A549 (cell line): ENCODE data around the gene LMF1. TPM values are rescaled to one million over a fixed set of nuclear protein-coding genes. Genes with fewer than 3 reads are reported as not detected.

Experiments
- ATAC-seq, 2 experiments: fragments of 200-7000 bp in 1 of 2; fragments of >200 bp in 1 of 2; cut with Nextera tagmentation in 1 of 2; cut with Tn5 transposase in 1 of 2; 3 replicates each; pipeline versions ENCODE4 v1.8.0 to v1.9.1; 2018 to 2020; ENCODE audit warnings: mild to moderate bottlenecking in 1 of 2, moderate library complexity in 1 of 2
- CTCF ChIA-PET: fragments of 300-600 bp; sonication (Branson Sonifier 250); formaldehyde crosslinking; extraction: SDS; loops from one replicate; lab custom pipeline; 2021; ENCODE audit warnings: antibody characterized with exemption, inconsistent platforms; lab: Yijun Ruan, JAX
- POLR2A ChIA-PET: fragments of 350-600 bp; formaldehyde crosslinking; extraction: SDS; loops from one replicate; lab custom pipeline; 2021; ENCODE audit warnings: antibody characterized with exemption, inconsistent platforms; lab: Yijun Ruan, JAX
- DNase-seq, 2 experiments: peaks; one replicate each; pipeline versions ENCODE4 v3.0.0 to v3.0.0-alpha.2; 2011 to 2016; ENCODE audit warnings: low read depth in 1 of 2, low spot score in 1 of 2
- FAIRE-seq: peaks from 2 replicates; lab custom pipeline; 2011; peaks lifted over from hg19 to GRCh38; lab: Jason Lieb, UNC
- H3K27ac ChIP-seq, 2 experiments: fragments of >200 bp; sonication (Bioruptor Twin); formaldehyde crosslinking; 3 replicates each; pipeline ENCODE4 v1.5.1; 2016 to 2017
- H3K4me1 ChIP-seq: fragments of >200 bp; sonication (Bioruptor Twin); formaldehyde crosslinking; 3 replicates; pipeline ENCODE4 v1.6.1; 2016
- H3K4me2 ChIP-seq: fragments of >200 bp; sonication (Bioruptor Twin); formaldehyde crosslinking; 3 replicates; pipeline ENCODE4 v1.6.1; 2016
- H3K4me3 ChIP-seq: fragments of >200 bp; sonication (Bioruptor Twin); formaldehyde crosslinking; 3 replicates; pipeline ENCODE4 v1.5.1; 2016
- H3K9me3 ChIP-seq: fragments of >200 bp; sonication (Bioruptor Twin); formaldehyde crosslinking; 3 replicates; pipeline ENCODE4 v1.6.1; 2016
- BHLHE40 ChIP-seq: IDR thresholded peaks from 2 replicates; pipeline ENCODE4 v1.6.1; 2012; ENCODE audit warnings: low read depth, low read length, inconsistent platforms
- EHF ChIP-seq: fragments of 250-450 bp; sonication (Bioruptor Pico); IDR thresholded peaks from 2 replicates; pipeline ENCODE4 v1.5.0; 2020; ENCODE audit warnings: mild to moderate bottlenecking
- EHMT2 ChIP-seq: fragments of 200-600 bp; sonication (generic); IDR thresholded peaks from 2 replicates; pipeline ENCODE4 v1.6.1; 2016; ENCODE audit warnings: antibody characterized with exemption, low read depth, mild to moderate bottlenecking, moderate library complexity
- FOSB ChIP-seq: fragments of 250-450 bp; sonication (Bioruptor Pico); IDR thresholded peaks from 2 replicates; pipeline ENCODE4 v1.5.0; 2020; ENCODE audit warnings: mild to moderate bottlenecking, moderate library complexity
- HEYL ChIP-seq: fragments of 250-450 bp; sonication (Bioruptor Pico); IDR thresholded peaks from 2 replicates; pipeline ENCODE4 v1.8.0; 2021; ENCODE audit warnings: mild to moderate bottlenecking, moderate library complexity
- JUN ChIP-seq, 2 experiments: fragments of >200 bp; sonication (Bioruptor Twin); formaldehyde crosslinking; IDR thresholded peaks; 2 replicates in 1 of 2; 3 replicates in 1 of 2; pipeline ENCODE4 v1.6.1; 2016 to 2017
- KDM1A ChIP-seq: fragments of 200-600 bp; sonication (generic); IDR thresholded peaks from 2 replicates; pipeline ENCODE4 v1.6.1; 2016; ENCODE audit warnings: low read depth, mild to moderate bottlenecking
- NFE2L2 ChIP-seq: fragments of 150-350 bp; conservative IDR thresholded peaks from 2 replicates; pipeline ENCODE4 v1.6.1; 2014; ENCODE audit warnings: low read length
- POLR2AphosphoS2 ChIP-seq: conservative IDR thresholded peaks from 2 replicates; pipeline ENCODE4 v1.6.1; 2012; ENCODE audit warnings: low read length, improper control_type of control experiment, inconsistent platforms
- RARB ChIP-seq: fragments of 250-450 bp; sonication (Bioruptor Pico); IDR thresholded peaks from 2 replicates; pipeline ENCODE4 v1.8.0; 2021; ENCODE audit warnings: mild to moderate bottlenecking, moderate library complexity
- RNF2 ChIP-seq: fragments of 200-600 bp; sonication (generic); IDR thresholded peaks from 2 replicates; pipeline ENCODE4 v1.6.1; 2016; ENCODE audit warnings: low read depth, mild to moderate bottlenecking, antibody characterized with exemption, moderate library complexity, borderline replicate concordance
- TFCP2L1 ChIP-seq: fragments of 250-450 bp; sonication (Bioruptor Pico); IDR thresholded peaks from 2 replicates; pipeline ENCODE4 v1.5.0; 2021; ENCODE audit warnings: mild to moderate bottlenecking
- ZNF302 ChIP-seq: fragments of 250-450 bp; sonication (Bioruptor Pico); IDR thresholded peaks from 2 replicates; pipeline ENCODE4 v1.9.0; 2021; ENCODE audit warnings: inconsistent platforms, mild to moderate bottlenecking, moderate library complexity
- ZSCAN20 ChIP-seq: fragments of 250-450 bp; sonication (Bioruptor Pico); IDR thresholded peaks from 2 replicates; pipeline ENCODE4 v1.8.0; 2022; ENCODE audit warnings: mild to moderate bottlenecking, moderate library complexity
- WGBS: methylation state at CpG from one replicate; pipeline ENCODE4 v1.1.6; 2017; ENCODE audit errors: missing lambda C conversion rate; 5-methylcytosine and 5-hydroxymethylcytosine counted together
- polyA plus RNA-seq, 4 experiments: library from polyadenylated mRNA; depleted of rRNA in 3 of 4; stranded (reverse); fragments of >200 nt; fragmentation: RNase III in 1 of 4; extraction: RNeasy Plus Mini Kit Qiagen cat#74134 plus additional on column Dnase treatment in 1 of 4; gene quantifications; 2 replicates in 3 of 4; 3 replicates in 1 of 4; pipeline ENCODE4 v1.2.3, GENCODE V29; 2011 to 2017
- TF ChIP-seq, protein P1 (sequence below): IDR thresholded peaks from 2 replicates; pipeline ENCODE4 v1.6.1; 2012; ENCODE audit warnings: low read depth, borderline replicate concordance
- TF ChIP-seq, protein P2 (sequence below): fragments of 200-600 bp; sonication (generic); IDR thresholded peaks from 2 replicates; pipeline ENCODE4 v1.6.1; 2016; ENCODE audit warnings: antibody characterized with exemption, mild to moderate bottlenecking, moderate library complexity
- TF ChIP-seq, protein P3 (sequence below): IDR thresholded peaks from 2 replicates; pipeline ENCODE4 v1.6.1; 2012

The LMF1 gene
- polyA plus RNA-seq, 2 of the 4 experiments (the other 2 are of a cell fraction), result 8.8 to 10.9 TPM

DNA sequence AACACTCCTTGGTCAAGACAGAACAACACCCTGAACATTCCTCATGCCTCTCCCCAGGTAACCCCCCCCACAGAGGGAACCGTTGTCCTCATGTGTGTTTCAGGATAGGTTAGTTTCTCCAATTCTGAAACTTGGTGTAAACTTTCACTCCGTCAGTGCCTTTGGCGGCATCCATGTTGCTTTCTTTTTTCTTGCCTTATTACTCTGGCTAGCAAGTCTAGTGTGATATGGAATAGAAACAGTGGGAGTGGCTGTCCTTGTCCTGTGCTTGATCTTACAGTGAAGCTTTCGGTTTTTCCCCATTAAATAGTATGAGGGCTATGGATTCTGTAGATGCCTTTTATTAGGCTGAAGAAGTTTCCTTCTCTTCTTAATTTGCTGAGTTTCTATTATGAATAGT lies 134.6 kb downstream of the LMF1 start (continued):
- TF ChIP-seq FOSB (CRISPR knock-in tag) (no peak), JUN (IDR thresholded peaks at IDR 0.05) (no peak), EHF (CRISPR knock-in tag) (no peak), ZSCAN20 (no peak), HEYL (CRISPR knock-in tag) (no peak)

DNA sequence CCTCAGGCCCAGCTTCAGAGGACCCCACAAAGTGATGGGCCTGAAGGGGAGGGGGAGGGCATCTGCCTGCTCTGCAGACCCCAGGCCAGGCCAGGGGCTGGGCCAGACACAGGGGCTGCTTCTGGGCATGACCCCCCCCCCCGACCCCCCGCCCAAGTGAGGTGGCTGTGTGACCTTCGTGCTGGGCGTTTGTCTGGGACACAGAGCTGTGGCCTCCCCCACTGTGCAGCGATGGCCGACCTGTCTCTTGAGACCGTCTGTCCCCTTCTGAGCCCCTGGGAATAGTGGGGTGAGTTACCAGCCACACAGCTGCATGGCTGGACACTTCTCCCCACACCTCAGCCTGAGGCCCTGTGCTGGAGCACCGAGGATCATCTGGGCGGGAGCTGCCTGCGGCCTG lies 135.4 kb downstream of the LMF1 start:
- FAIRE-seq (no peak), ATAC-seq (no peak)
- CTCF ChIA-PET, result interaction anchor here (0.7 to 1.2 kb wide), 3 partner anchors 89 to 1197 kb away, joined by 3 to 4 read pairs (median 4); no protein-coding TSS in a partner anchor

DNA sequence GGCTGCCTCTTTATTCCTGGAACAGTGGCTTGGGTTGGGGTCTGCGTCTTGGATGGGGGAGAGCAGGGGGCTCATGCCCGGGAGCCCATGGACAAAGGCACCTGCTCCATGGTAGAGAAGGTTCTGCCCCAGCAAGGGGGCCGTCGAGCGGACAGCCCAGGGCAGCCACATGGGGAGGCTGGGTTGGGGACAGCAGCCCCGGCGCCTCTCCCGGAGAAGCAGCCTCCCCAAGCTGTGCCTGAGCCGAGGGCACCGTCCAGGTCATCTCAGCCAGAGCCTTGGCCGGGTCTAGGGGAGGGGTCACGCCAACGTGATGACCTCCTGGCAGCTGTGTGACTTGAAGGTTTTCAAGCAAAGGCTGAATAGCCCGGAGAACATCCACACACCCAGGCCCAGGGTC lies 137.4 kb downstream of the LMF1 start:
- Histone ChIP-seq H3K9me3 (peaks cover 20% of the 10 kb centered on the region), H3K27ac (no peak overlapping the region), H3K4me3 (no peak overlapping the region), H3K4me1 (peaks cover 3% of the 10 kb centered on the region; the same call in 1 of the 3 replicates), H3K4me2 (no peak overlapping the region)
- CTCF ChIA-PET, result no interaction called here
- WGBS, result 52% methylated on average over 13 of the region's 14 CpGs
- ATAC-seq (no peak), DNase-seq (no peak), FAIRE-seq (no peak)
- TF ChIP-seq POLR2AphosphoS2, result no peak
- TF ChIP-seq RARB (CRISPR knock-in tag), result no peak
- TF ChIP-seq KDM1A, result no peak
- no peak for TF ChIP-seq JUN (IDR thresholded peaks at IDR 0.05)
- TF ChIP-seq EHF (CRISPR knock-in tag), result no peak
- no peak for TF ChIP-seq RNF2
- TF ChIP-seq TFCP2L1 (CRISPR knock-in tag), result no peak
- no peak for TF ChIP-seq EHMT2
- no peak for TF ChIP-seq BHLHE40
- POLR2A ChIA-PET, result no interaction called here

More for the DNA sequence above, 135.4 kb downstream of the LMF1 start:
- TF ChIP-seq ZNF302 (no peak), NFE2L2 (no peak), BHLHE40 (no peak)
- TF ChIP-seq, protein P1, sequence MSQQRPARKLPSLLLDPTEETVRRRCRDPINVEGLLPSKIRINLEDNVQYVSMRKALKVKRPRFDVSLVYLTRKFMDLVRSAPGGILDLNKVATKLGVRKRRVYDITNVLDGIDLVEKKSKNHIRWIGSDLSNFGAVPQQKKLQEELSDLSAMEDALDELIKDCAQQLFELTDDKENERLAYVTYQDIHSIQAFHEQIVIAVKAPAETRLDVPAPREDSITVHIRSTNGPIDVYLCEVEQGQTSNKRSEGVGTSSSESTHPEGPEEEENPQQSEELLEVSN, result no peak
- TF ChIP-seq, protein P2, sequence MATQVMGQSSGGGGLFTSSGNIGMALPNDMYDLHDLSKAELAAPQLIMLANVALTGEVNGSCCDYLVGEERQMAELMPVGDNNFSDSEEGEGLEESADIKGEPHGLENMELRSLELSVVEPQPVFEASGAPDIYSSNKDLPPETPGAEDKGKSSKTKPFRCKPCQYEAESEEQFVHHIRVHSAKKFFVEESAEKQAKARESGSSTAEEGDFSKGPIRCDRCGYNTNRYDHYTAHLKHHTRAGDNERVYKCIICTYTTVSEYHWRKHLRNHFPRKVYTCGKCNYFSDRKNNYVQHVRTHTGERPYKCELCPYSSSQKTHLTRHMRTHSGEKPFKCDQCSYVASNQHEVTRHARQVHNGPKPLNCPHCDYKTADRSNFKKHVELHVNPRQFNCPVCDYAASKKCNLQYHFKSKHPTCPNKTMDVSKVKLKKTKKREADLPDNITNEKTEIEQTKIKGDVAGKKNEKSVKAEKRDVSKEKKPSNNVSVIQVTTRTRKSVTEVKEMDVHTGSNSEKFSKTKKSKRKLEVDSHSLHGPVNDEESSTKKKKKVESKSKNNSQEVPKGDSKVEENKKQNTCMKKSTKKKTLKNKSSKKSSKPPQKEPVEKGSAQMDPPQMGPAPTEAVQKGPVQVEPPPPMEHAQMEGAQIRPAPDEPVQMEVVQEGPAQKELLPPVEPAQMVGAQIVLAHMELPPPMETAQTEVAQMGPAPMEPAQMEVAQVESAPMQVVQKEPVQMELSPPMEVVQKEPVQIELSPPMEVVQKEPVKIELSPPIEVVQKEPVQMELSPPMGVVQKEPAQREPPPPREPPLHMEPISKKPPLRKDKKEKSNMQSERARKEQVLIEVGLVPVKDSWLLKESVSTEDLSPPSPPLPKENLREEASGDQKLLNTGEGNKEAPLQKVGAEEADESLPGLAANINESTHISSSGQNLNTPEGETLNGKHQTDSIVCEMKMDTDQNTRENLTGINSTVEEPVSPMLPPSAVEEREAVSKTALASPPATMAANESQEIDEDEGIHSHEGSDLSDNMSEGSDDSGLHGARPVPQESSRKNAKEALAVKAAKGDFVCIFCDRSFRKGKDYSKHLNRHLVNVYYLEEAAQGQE, result no peak
- TF ChIP-seq, protein P3, sequence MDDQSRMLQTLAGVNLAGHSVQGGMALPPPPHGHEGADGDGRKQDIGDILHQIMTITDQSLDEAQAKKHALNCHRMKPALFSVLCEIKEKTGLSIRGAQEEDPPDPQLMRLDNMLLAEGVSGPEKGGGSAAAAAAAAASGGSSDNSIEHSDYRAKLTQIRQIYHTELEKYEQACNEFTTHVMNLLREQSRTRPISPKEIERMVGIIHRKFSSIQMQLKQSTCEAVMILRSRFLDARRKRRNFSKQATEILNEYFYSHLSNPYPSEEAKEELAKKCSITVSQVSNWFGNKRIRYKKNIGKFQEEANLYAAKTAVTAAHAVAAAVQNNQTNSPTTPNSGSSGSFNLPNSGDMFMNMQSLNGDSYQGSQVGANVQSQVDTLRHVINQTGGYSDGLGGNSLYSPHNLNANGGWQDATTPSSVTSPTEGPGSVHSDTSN, result no peak
- TF ChIP-seq, all 56 proteins: peak for 0
- no peak for DNase-seq
- H3K4me3 ChIP-seq, result no peak overlapping the region
- WGBS, result 48% methylated on average over 10 of the region's 10 CpGs
- POLR2A ChIA-PET, result no interaction called here
- H3K27ac ChIP-seq, result no peak overlapping the region
- H3K4me1 ChIP-seq, result peaks cover 3% of the 10 kb centered on the region; the same call in 1 of the 3 replicates
- H3K9me3 ChIP-seq, result peaks cover 20% of the 10 kb centered on the region
- no peak overlapping the region for H3K4me2 ChIP-seq
